Spleen (tissue), 3 donors: ENCODE measurements around the gene DMD.

Source experiments
- POLR2A ChIP-seq, 3 donors: fragments of 450-650 bp; IDR thresholded peaks; one replicate each; pipeline ENCODE4 v1.5.1; 2017; ENCODE audit warnings: antibody characterized with exemption in 3 of 3, mild to moderate bottlenecking in 1 of 3
- POLR2AphosphoS5 ChIP-seq, 3 donors: sonication (generic); formaldehyde crosslinking; IDR thresholded peaks; one replicate each; pipeline ENCODE4 v1.5.1; 2017; ENCODE audit warnings: antibody characterized with exemption in 3 of 3

- no peak for TF ChIP-seq POLR2AphosphoS5 (IDR thresholded peaks at IDR 0.05)
- no peak for TF ChIP-seq POLR2A (IDR thresholded peaks at IDR 0.05)
These were observed 690.6 kb downstream of the DMD start for GRCh38 chrX:32520789-32521188.
